Measurements from ENCODE around the gene MRRF. TPM values are rescaled to one million over a fixed set of nuclear protein-coding genes. Genes with fewer than 3 reads are reported as not detected.

Gene MRRF
- total RNA-seq (2022) (45.7 and 47.1 TPM in 2 replicates), Bru-seq, nascent RNA (percentile 83 among the genes with signal in this experiment), BruChase-seq, experiment 1, labeled RNA remaining after a 6-hour chase (percentile 74 among the genes with signal in this experiment), BruChase-seq, experiment 2, labeled RNA remaining after a 2-hour chase (percentile 67 among the genes with signal in this experiment)
- long read RNA-seq, full-length matches to known transcripts: 24 of 38 reads
- long read RNA-seq, partial matches to known transcripts: 4 of 38 reads
- long read RNA-seq, other reads (novel, unspliced or antisense): 10 of 38 reads

DNA sequence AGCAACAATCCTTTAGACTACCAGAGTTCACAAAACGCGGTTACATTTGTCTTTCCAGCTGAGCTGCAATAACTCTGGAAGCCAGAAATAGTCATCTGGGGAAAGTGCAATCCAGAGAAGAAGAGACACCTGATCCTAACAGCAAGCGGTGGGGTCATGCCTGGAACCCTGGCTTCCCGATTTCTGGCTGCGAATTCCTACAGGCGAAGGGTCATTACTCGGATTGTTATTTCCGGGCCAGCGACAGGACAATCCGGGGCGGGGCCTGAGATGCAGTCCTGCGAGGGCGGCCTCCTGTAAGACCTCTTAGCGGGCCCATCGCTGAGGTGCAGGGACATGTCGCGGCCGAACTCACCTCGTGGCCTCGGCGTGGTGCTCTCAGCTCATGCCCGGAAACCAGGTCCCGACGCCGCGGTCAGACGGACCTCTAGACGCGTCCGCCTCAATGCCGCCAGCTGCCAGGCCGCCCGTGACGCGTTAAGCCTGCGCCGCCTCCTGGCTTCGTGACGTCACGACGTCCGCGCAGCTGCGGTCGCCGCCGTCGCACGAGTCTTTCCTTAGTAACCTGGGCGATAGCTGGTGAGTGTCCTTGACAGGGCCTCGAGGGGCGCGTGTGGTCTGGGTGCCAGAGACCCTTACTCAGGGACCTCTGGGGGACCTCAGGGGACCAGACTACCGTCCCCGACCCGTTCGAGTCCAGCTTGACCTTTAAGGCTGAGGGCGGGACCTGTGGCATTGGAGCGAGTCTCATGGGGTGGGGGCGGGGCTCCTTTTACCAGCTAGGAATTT lies at the start of gene MRRF, which contains the start of gene RBM18:
TSS of gene MRRF (plus strand) at position 523 of the 789 bp plus-strand sequence. CDS start 6,010 bp downstream, outside the sequence.
TSS of gene RBM18 (minus strand) at position 481 of the 789 bp plus-strand sequence. CDS start 3,348 bp downstream, outside the sequence.
- H3K27me3 Mint-ChIP-seq (ENCODE audit: unreplicated experiment): no peaks in the 10 kb centered on the region
- peak; percentile 86 for DNase-seq

DNA sequence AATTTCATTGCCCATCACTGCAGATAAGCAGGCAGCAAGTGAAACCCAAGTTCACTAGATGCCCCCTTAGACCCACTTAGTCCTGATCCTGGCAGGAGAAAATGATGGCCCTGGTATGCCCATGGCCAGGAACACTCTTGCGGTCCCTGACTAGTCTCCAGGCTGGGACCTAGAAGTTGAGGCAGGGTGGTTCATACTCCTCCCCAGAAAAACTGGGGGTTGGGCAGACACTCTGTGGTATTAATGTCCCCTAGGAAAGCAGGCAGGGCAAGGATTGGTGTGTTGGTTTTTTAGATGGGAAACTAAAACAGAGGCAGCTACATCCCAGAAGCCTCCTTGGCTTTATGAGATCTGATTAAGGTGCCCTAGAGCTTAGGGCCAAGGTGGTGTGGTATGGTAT lies 49.0 kb upstream of the MRRF start:
- peaks cover 6% of the 10 kb centered on the region for H3K36me3 Mint-ChIP-seq (ENCODE audit: insufficient read depth, unreplicated experiment)
- no peak for DNase-seq
- intact Hi-C loops (cut with micrococcal nuclease; ENCODE audit: unreplicated experiment): no loop called here
- H3K4me1 Mint-ChIP-seq (ENCODE audit: low read depth, unreplicated experiment): peaks cover 8% of the 10 kb centered on the region
- no peak overlapping the region for H3K4me3 Mint-ChIP-seq (ENCODE audit: low read depth, unreplicated experiment)
- TF ChIP-seq, protein P1, sequence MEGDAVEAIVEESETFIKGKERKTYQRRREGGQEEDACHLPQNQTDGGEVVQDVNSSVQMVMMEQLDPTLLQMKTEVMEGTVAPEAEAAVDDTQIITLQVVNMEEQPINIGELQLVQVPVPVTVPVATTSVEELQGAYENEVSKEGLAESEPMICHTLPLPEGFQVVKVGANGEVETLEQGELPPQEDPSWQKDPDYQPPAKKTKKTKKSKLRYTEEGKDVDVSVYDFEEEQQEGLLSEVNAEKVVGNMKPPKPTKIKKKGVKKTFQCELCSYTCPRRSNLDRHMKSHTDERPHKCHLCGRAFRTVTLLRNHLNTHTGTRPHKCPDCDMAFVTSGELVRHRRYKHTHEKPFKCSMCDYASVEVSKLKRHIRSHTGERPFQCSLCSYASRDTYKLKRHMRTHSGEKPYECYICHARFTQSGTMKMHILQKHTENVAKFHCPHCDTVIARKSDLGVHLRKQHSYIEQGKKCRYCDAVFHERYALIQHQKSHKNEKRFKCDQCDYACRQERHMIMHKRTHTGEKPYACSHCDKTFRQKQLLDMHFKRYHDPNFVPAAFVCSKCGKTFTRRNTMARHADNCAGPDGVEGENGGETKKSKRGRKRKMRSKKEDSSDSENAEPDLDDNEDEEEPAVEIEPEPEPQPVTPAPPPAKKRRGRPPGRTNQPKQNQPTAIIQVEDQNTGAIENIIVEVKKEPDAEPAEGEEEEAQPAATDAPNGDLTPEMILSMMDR (IDR thresholded peaks at IDR 0.05; ENCODE audit: unreplicated experiment): no peak
- CTCF ChIA-PET: no interaction called here
- H3K27ac Mint-ChIP-seq (ENCODE audit: unreplicated experiment): no peak overlapping the region
- H3K27me3 Mint-ChIP-seq (ENCODE audit: unreplicated experiment): peaks cover 86% of the 10 kb centered on the region
- H3K9me3 Mint-ChIP-seq (ENCODE audit: low read depth, unreplicated experiment): no peaks in the 10 kb centered on the region
- no TSS peak for BruUV-seq (replicated peaks)

More for the DNA sequence above, at the start of gene MRRF, which contains the start of gene RBM18:
- TF ChIP-seq, protein P1 (IDR thresholded peaks at IDR 0.05; ENCODE audit: unreplicated experiment): no peak
- peaks cover 28% of the 10 kb centered on the region for H3K4me1 Mint-ChIP-seq (ENCODE audit: low read depth, unreplicated experiment)
- H3K27ac Mint-ChIP-seq (ENCODE audit: unreplicated experiment): peak within 1 kb of the TSS; percentile 96
- peaks cover 25% of the 10 kb centered on the region for H3K36me3 Mint-ChIP-seq (ENCODE audit: insufficient read depth, unreplicated experiment)
- BruUV-seq (replicated peaks): TSS peak; percentile 73
- no peaks in the 10 kb centered on the region for H3K9me3 Mint-ChIP-seq (ENCODE audit: low read depth, unreplicated experiment)
- peak within 1 kb of the TSS; percentile 90 for H3K4me3 Mint-ChIP-seq (ENCODE audit: low read depth, unreplicated experiment)
- CTCF ChIA-PET: interaction anchor here (0.8 to 1.2 kb wide), 3 partner anchors 86 to 165 kb away, joined by 3 to 4 read pairs (median 3); no protein-coding TSS in a partner anchor
- intact Hi-C loops (cut with micrococcal nuclease; ENCODE audit: unreplicated experiment): loop anchor here (10.0 kb wide), 1 partner anchor 120 kb away; no protein-coding TSS in a partner anchor

DNA sequence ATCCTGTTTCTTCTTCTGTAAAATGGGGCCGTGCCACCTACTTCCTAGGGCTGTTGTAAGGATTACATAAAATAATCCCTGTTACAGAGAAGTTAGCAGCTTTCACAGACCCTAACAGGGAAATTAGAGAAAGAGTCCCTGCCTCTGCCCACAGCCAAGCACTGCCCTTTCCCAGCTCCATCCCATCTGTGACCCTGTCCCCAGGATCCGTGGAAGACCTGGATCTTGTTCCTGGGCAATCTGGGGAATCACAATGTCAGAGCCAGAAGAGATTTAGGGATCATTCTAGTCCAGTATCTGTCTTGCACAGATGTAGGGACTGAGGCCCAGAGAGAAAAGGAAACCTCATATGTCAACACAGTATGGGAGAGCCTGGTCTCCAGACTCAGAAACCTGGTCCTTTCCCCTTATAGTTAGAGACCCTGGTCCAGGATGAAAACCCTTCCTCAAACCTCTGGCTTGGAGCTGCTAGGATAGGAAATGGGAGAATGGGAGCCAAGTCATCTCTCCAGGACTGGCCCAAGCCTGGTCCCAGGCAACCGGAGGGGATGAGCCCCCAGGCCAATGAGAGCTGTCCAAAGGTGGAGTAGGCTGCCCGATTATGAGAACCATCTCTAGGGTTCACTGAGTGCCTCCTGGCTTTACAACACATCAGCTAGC lies 48.4 kb upstream of the MRRF start:
- intact Hi-C loops (cut with micrococcal nuclease; ENCODE audit: unreplicated experiment): no loop called here
- peaks cover 84% of the 10 kb centered on the region for H3K27me3 Mint-ChIP-seq (ENCODE audit: unreplicated experiment)
- no peak for DNase-seq
- TF ChIP-seq, protein P1 (IDR thresholded peaks at IDR 0.05; ENCODE audit: unreplicated experiment): no peak
- no peak overlapping the region for H3K27ac Mint-ChIP-seq (ENCODE audit: unreplicated experiment)
- H3K36me3 Mint-ChIP-seq (ENCODE audit: insufficient read depth, unreplicated experiment): peaks cover 6% of the 10 kb centered on the region
- BruUV-seq (replicated peaks): no TSS peak
- CTCF ChIA-PET: no interaction called here
- H3K4me1 Mint-ChIP-seq (ENCODE audit: low read depth, unreplicated experiment): peaks cover 8% of the 10 kb centered on the region
- no peak overlapping the region for H3K4me3 Mint-ChIP-seq (ENCODE audit: low read depth, unreplicated experiment)
- no peaks in the 10 kb centered on the region for H3K9me3 Mint-ChIP-seq (ENCODE audit: low read depth, unreplicated experiment)

DNA sequence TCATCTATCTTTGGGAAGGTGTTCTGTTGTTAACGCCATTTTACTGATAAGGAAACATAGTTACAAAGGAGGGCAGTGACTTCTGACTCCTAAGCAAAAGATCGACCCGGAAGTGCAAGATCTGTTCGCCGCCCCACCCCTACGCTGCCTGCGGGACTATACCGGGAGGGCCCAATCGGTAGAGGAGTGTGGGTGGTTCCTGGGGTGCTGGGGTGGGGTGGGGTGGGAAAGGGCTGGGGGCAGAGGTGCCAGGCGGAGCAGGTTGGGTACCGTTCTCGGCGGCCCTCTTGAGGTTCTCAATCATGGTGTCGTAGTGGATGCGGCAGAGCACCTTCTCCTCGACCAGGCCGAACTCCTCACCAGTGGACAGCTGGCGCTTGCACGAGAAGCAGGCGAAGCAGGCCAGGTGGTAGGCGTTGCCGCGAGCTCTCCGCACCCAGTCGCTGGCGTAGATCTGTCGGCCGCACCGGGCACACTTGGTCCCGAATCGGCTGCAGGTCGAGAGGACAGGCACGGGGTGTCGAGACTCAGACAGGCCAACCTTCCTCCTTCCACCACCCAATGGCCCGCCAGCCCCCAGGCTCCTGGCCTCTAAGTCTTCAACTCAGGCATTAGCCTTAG lies 47.8 kb upstream of the MRRF start:
- intact Hi-C loops (cut with micrococcal nuclease; ENCODE audit: unreplicated experiment): no loop called here
- no peak for DNase-seq
- no peak overlapping the region for H3K4me3 Mint-ChIP-seq (ENCODE audit: low read depth, unreplicated experiment)
- BruUV-seq (replicated peaks): no TSS peak
- no peak overlapping the region for H3K27ac Mint-ChIP-seq (ENCODE audit: unreplicated experiment)
- H3K4me1 Mint-ChIP-seq (ENCODE audit: low read depth, unreplicated experiment): peaks cover 8% of the 10 kb centered on the region
- H3K27me3 Mint-ChIP-seq (ENCODE audit: unreplicated experiment): peaks cover 85% of the 10 kb centered on the region
- peaks cover 6% of the 10 kb centered on the region for H3K36me3 Mint-ChIP-seq (ENCODE audit: insufficient read depth, unreplicated experiment)
- TF ChIP-seq, protein P1 (IDR thresholded peaks at IDR 0.05; ENCODE audit: unreplicated experiment): no peak
- H3K9me3 Mint-ChIP-seq (ENCODE audit: low read depth, unreplicated experiment): no peaks in the 10 kb centered on the region
- CTCF ChIA-PET: no interaction called here

All from Calu3 (cell line).